GM12878 (cell line): ENCODE results near the gene PHOX2B. TPM values are rescaled to one million over a fixed set of nuclear protein-coding genes. Genes with fewer than 3 reads are reported as not detected.

Experiments used
- ATAC-seq: fragments of 200-7000 bp; cut with Tn5 transposase; 3 replicates; pipeline ENCODE4 v1.9.1; 2020; ENCODE audit warnings: mild to moderate bottlenecking, moderate library complexity
- BruUV-seq: library from RNA; stranded (reverse); fragments of 400-500 nt; replicated peaks from 2 replicates; lab custom pipeline; 2021; lab: Mats Ljungman, UMichigan
- CTCF ChIA-PET: fragments of 300-600 bp; sonication (Branson Sonifier 250); formaldehyde crosslinking; extraction: SDS; loops from one replicate; lab custom pipeline; 2021; ENCODE audit warnings: inconsistent platforms; lab: Yijun Ruan, JAX
- POLR2A ChIA-PET: fragments of 350-600 bp; formaldehyde crosslinking; extraction: SDS; loops from one replicate; lab custom pipeline; 2021; ENCODE audit warnings: inconsistent platforms; lab: Charles Lee
- RAD21 ChIA-PET: fragments of 300-600 bp; sonication (Branson Sonifier 250); formaldehyde crosslinking; loops from one replicate; lab custom pipeline; 2023; ENCODE audit warnings: antibody characterized with exemption; ENCODE audit not compliant: unreplicated experiment; lab: Charles Lee
- SMC1A ChIA-PET: fragments of 300-600 bp; sonication (Branson Sonifier 250); formaldehyde crosslinking; loops from one replicate; lab custom pipeline; 2023; ENCODE audit not compliant: unreplicated experiment, uncharacterized antibody; lab: Charles Lee
- DNase-seq: peaks from one replicate; pipeline ENCODE4 v3.0.0-alpha.2; 2011; ENCODE audit warnings: low read depth, low spot score
- FAIRE-seq: peaks from 3 replicates; lab custom pipeline; 2011; peaks lifted over from hg19 to GRCh38; lab: Jason Lieb, UNC
- H2AFZ ChIP-seq: 2 replicates; pipeline ENCODE4 v1.6.0; 2011; ENCODE audit warnings: low read depth, low read length, control low read depth; ENCODE audit not compliant: control insufficient read depth
- H3K27ac ChIP-seq: 2 replicates; pipeline ENCODE4 v1.5.1; 2011; ENCODE audit warnings: control low read depth; ENCODE audit not compliant: control insufficient read depth, insufficient read depth
- H3K27me3 ChIP-seq, 2 experiments: replicated peaks in 1 of 2; 2 replicates each; pipeline versions ENCODE4 v1.6.0 to v1.6.1; 2011; ENCODE audit warnings: low read length in 1 of 2; ENCODE audit not compliant: control insufficient read depth in 2 of 2, insufficient read depth in 2 of 2
- H3K36me3 ChIP-seq, 2 experiments: 2 replicates each; pipeline ENCODE4 v1.5.1; 2011; ENCODE audit warnings: low read length in 1 of 2; ENCODE audit not compliant: control insufficient read depth in 2 of 2, insufficient read depth in 2 of 2
- H3K4me1 ChIP-seq: 2 replicates; pipeline ENCODE4 v1.6.1; 2011; ENCODE audit warnings: mild to moderate bottlenecking, low read length, moderate library complexity, mixed read lengths; ENCODE audit not compliant: control insufficient read depth, insufficient read depth
- H3K4me2 ChIP-seq: 2 replicates; pipeline ENCODE4 v1.6.0; 2011; ENCODE audit warnings: control low read depth; ENCODE audit not compliant: control insufficient read depth, insufficient read depth
- H3K4me3 ChIP-seq: fragments of 200-600 bp; sonication (generic); 2 replicates; pipeline ENCODE4 v1.5.1; 2016
- H3K79me2 ChIP-seq: 2 replicates; pipeline ENCODE4 v1.6.0; 2011; ENCODE audit warnings: low read length; ENCODE audit not compliant: control insufficient read depth, insufficient read depth
- H3K9ac ChIP-seq: 2 replicates; pipeline ENCODE4 v1.8.0; 2011; ENCODE audit warnings: low read length, control low read depth, mixed read lengths; ENCODE audit not compliant: control insufficient read depth, insufficient read depth
- H3K9me3 ChIP-seq: replicated peaks from 3 replicates; pipeline ENCODE4 v1.5.1; 2011; ENCODE audit warnings: mild to moderate bottlenecking, low read length; ENCODE audit not compliant: control insufficient read depth, insufficient read depth
- H4K20me1 ChIP-seq: 2 replicates; pipeline ENCODE4 v1.6.0; 2011; ENCODE audit not compliant: control insufficient read depth, insufficient read depth
- ASH2L ChIP-seq: fragments of 300-600, 200-600 bp; sonication (generic); IDR thresholded peaks from 2 replicates; pipeline ENCODE4 v1.6.1; 2017; ENCODE audit warnings: low read depth, mild to moderate bottlenecking, borderline replicate concordance
- CBX5 ChIP-seq: sonication (generic); IDR thresholded peaks from 2 replicates; pipeline ENCODE4 v1.6.1; 2016; ENCODE audit warnings: low read depth, moderate library complexity, mild to moderate bottlenecking, inconsistent platforms
- CHD4 ChIP-seq: fragments of 200-600 bp; sonication (generic); IDR thresholded peaks from 2 replicates; pipeline ENCODE4 v1.6.1; 2016; ENCODE audit warnings: mild to moderate bottlenecking
- CREB1 ChIP-seq: IDR thresholded peaks from 2 replicates; pipeline ENCODE4 v1.6.1; 2012; ENCODE audit warnings: low read depth, mild to moderate bottlenecking, inconsistent platforms
- HSF1 ChIP-seq: fragments of 150-350 bp; IDR thresholded peaks from 2 replicates; pipeline ENCODE4 v1.6.1; 2014; ENCODE audit warnings: mild to moderate bottlenecking, low read depth, low read length
- KDM1A ChIP-seq: fragments of 200-600 bp; sonication (generic); IDR thresholded peaks from 2 replicates; pipeline ENCODE4 v1.6.1; 2016; ENCODE audit warnings: borderline replicate concordance
- NBN ChIP-seq: fragments of 450-650 bp; IDR thresholded peaks from 2 replicates; pipeline ENCODE4 v1.6.1; 2016
- NFYA ChIP-seq: IDR thresholded peaks from 2 replicates; pipeline ENCODE4 v1.6.1; 2011; ENCODE audit warnings: low read depth, mild to moderate bottlenecking, low read length, improper control_type of control experiment, borderline replicate concordance
- NKRF ChIP-seq: fragments of 450-650 bp; conservative IDR thresholded peaks from 2 replicates; pipeline ENCODE4 v1.6.1; 2017; ENCODE audit warnings: mild to moderate bottlenecking, moderate library complexity
- PML ChIP-seq: IDR thresholded peaks from 2 replicates; pipeline ENCODE4 v1.6.1; 2012; ENCODE audit warnings: low read length, inconsistent platforms
- POLR2A ChIP-seq: IDR thresholded peaks from 2 replicates; pipeline ENCODE4 v1.6.1; 2011; ENCODE audit warnings: low read depth, mild to moderate bottlenecking, low read length
- RAD51 ChIP-seq: fragments of 450-650 bp; IDR thresholded peaks from 2 replicates; pipeline ENCODE4 v1.6.1; 2016; ENCODE audit warnings: moderate library complexity, mild to moderate bottlenecking, inconsistent platforms
- SP1 ChIP-seq: IDR thresholded peaks from one replicate; pipeline ENCODE4 v1.6.1; 2011; ENCODE audit warnings: low read depth, low read length
- YBX1 ChIP-seq: fragments of 450-650 bp; IDR thresholded peaks from 2 replicates; pipeline ENCODE4 v1.6.1; 2016; ENCODE audit warnings: antibody characterized with exemption
- ZBED1 ChIP-seq: IDR thresholded peaks from 2 replicates; pipeline ENCODE4 v1.6.1; 2016; ENCODE audit warnings: borderline replicate concordance
- whole genome bisulfite sequencing: methylation state at CpG from one replicate; pipeline ENCODE4 v1.1.6; 2016; ENCODE audit warnings: low lambda C conversion rate; ENCODE audit not compliant: insufficient replicate concordance, insufficient coverage; ENCODE audit errors: missing lambda C conversion rate; 5-methylcytosine and 5-hydroxymethylcytosine counted together
- in situ Hi-C: fragments of 300-500 bp; cut with MboI; formaldehyde crosslinking; loops from 9 replicates; pipeline ENCODE4 v1.14.3; 2018; ENCODE audit warnings: mixed read lengths
- intact Hi-C: fragments of 100-400 bp; cut with micrococcal nuclease; formaldehyde crosslinking; loops from one replicate; pipeline ENCODE4 v1.14.2; 2022; ENCODE audit not compliant: unreplicated experiment
- polyA plus RNA-seq, 11 experiments: library from polyadenylated mRNA; depleted of rRNA in 4 of 11; unstranded in 6 of 11; stranded (reverse) in 5 of 11; fragments of >200 nt; fragmentation: Nextera tagmentation in 4 of 11; fragmentation: Illumina TruSeq in 1 of 11; extraction: Ambion mirVana in 4 of 11; extraction: Trizol in 1 of 11; gene quantifications; 1 replicate in 1 of 11; 2 replicates in 10 of 11; pipeline versions ENCODE4 v1.2.1 to v1.2.3, GENCODE V29; 2011 to 2016; ENCODE audit warnings: inconsistent platforms in 2 of 11, missing spikeins in 2 of 11, low read depth in 1 of 11
- total RNA-seq, 4 experiments: library from RNA; depleted of rRNA in 3 of 4; stranded (reverse); fragments of >200 nt in 3 of 4; fragmentation: Illumina TruSeq in 1 of 4; extraction: Trizol in 1 of 4; gene quantifications; 2 replicates each; pipeline versions ENCODE4 v1.2.1 to v1.2.3, GENCODE V29; 2013 to 2021
- TF ChIP-seq, protein P1 (sequence below): fragments of 450-650 bp; IDR thresholded peaks from 2 replicates; pipeline ENCODE4 v1.6.1; 2017; ENCODE audit warnings: low read depth, mild to moderate bottlenecking, moderate library complexity

PHOX2B gene
- total and polyA plus RNA-seq, 10 of the 15 experiments (the other 5 are each of a cell fraction or from before 2014, with no cell fraction given) = not detected

DNA sequence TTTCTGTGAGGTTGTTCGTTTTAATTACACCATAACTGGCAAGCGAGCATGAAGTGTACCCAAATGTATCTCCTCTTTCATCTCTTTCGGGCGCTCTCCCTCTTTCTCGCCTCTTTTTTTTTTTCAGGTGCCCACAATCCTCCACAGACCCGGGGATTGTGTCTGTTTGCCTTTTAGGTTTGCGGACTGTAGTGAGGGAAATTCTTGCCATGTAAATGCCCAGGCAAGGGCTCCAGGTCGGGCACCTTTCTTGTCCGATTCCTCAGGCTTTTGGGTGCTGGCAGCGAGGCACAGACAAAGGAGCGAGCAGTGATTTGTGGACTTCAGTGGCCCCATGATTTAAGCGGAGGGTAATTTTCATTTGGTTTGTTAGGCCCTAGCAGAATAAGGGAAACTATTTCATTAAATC is 1.1 kb upstream of the PHOX2B start:
- Histone ChIP-seq H3K9me3 (peaks cover 1% of the 10 kb centered on the region; the same call in 1 of the 3 replicates), H4K20me1 (no peaks in the 10 kb centered on the region), H3K27ac (no peak overlapping the region), H3K4me3 (no peak overlapping the region), H2AFZ (no peak overlapping the region), H3K4me2 (no peak overlapping the region), H3K9ac (no peak overlapping the region), H3K79me2 (no peaks in the 10 kb centered on the region), H3K36me3 (no peaks in the 10 kb centered on the region), H3K4me1 (no peaks in the 10 kb centered on the region), H3K27me3 (peaks cover 10 to 27% of the 10 kb centered on the region in 2 experiments)
- RAD21 ChIA-PET = no interaction called here
- FAIRE-seq (no peak), DNase-seq (no peak), ATAC-seq (no peak)
- SMC1A ChIA-PET = no interaction called here
- in situ Hi-C loops (no loop called here), intact Hi-C loops (no loop called here)
- no peak for TF ChIP-seq RAD51
- no peak for TF ChIP-seq ASH2L
- no peak for TF ChIP-seq NBN
- TF ChIP-seq HSF1 = no peak
- no TSS peak for BruUV-seq
- CTCF ChIA-PET = no interaction called here
- POLR2A ChIA-PET = no interaction called here
- WGBS = 31% methylated on average over 12 of the region's 12 CpGs

- Histone ChIP-seq H3K4me2 (no peak overlapping the region), H2AFZ (no peak overlapping the region), H3K79me2 (no peaks in the 10 kb centered on the region), H3K36me3 (no peaks in the 10 kb centered on the region), H3K4me3 (no peak overlapping the region), H3K9ac (no peak overlapping the region), H3K4me1 (no peaks in the 10 kb centered on the region), H3K9me3 (peaks cover 1% of the 10 kb centered on the region; the same call in 1 of the 3 replicates), H3K27ac (no peak overlapping the region), H3K27me3 (peaks cover 10 to 31% of the 10 kb centered on the region in 2 experiments), H4K20me1 (no peaks in the 10 kb centered on the region)
- CTCF ChIA-PET = no interaction called here
- intact Hi-C loops (no loop called here), in situ Hi-C loops (no loop called here)
- FAIRE-seq (no peak), DNase-seq (no peak), ATAC-seq (no peak)
- RAD21 ChIA-PET = no interaction called here
- 19% methylated on average over 21 of the region's 21 CpGs for WGBS
- POLR2A ChIA-PET = no interaction called here
- BruUV-seq = no TSS peak
- SMC1A ChIA-PET = no interaction called here
- TF ChIP-seq, protein P1, sequence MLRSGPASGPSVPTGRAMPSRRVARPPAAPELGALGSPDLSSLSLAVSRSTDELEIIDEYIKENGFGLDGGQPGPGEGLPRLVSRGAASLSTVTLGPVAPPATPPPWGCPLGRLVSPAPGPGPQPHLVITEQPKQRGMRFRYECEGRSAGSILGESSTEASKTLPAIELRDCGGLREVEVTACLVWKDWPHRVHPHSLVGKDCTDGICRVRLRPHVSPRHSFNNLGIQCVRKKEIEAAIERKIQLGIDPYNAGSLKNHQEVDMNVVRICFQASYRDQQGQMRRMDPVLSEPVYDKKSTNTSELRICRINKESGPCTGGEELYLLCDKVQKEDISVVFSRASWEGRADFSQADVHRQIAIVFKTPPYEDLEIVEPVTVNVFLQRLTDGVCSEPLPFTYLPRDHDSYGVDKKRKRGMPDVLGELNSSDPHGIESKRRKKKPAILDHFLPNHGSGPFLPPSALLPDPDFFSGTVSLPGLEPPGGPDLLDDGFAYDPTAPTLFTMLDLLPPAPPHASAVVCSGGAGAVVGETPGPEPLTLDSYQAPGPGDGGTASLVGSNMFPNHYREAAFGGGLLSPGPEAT = no peak
- TF ChIP-seq YBX1 (no peak), CREB1 (no peak), CBX5 (no peak), NKRF (no peak), SP1 (no peak), PML (no peak), NFYA (no peak), POLR2A (no peak), KDM1A (no peak), CHD4 (no peak), ZBED1 (no peak)
Observed at GRCh38 chr4:41748074-41748570, 403 bp downstream of the PHOX2B start.
